ENCODE measurements around the gene TTC9. TPM values are rescaled to one million over a fixed set of nuclear protein-coding genes. Genes with fewer than 3 reads are reported as not detected.
"Not testable (repeated sequence)": the region's sequence is repeated elsewhere in the genome, so short reads cannot be mapped to it uniquely, and the experiment has no call there.

The TTC9 gene
- total and polyA plus RNA-seq, 10 of the 15 experiments (the other 5 are each of a cell fraction or from before 2014, with no cell fraction given) = 0.87 to 15.8 (median 7.8) TPM

GRCh38 chr14:70702161-70702560 is 60.4 kb downstream of the TTC9 start:
- FAIRE-seq (no peak), DNase-seq (ENCODE audit: low read depth, low spot score) (no peak), ATAC-seq (no peak)
- Histone ChIP-seq H3K4me1 (ENCODE audit: control insufficient read depth, insufficient read depth, low read length) (peaks cover 14% of the 10 kb centered on the region), H3K4me3 (no peak overlapping the region), H3K4me2 (ENCODE audit: control insufficient read depth, insufficient read depth) (no peak overlapping the region), H3K79me2 (ENCODE audit: control insufficient read depth, insufficient read depth, low read length) (no peaks in the 10 kb centered on the region), H3K9ac (ENCODE audit: control insufficient read depth, insufficient read depth, low read length) (no peak overlapping the region), H4K20me1 (ENCODE audit: control insufficient read depth, insufficient read depth) (no peaks in the 10 kb centered on the region), H2AFZ (ENCODE audit: control insufficient read depth, low read depth, low read length) (no peak overlapping the region), H3K36me3 (ENCODE audit: control insufficient read depth in 2 of 2, insufficient read depth in 2 of 2, low read length in 1 of 2) (no peaks in the 10 kb centered on the region), H3K27ac (ENCODE audit: control insufficient read depth, insufficient read depth) (no peak overlapping the region), H3K27me3 (replicated peaks in 1 of 2; ENCODE audit: control insufficient read depth in 2 of 2, insufficient read depth in 2 of 2, low read length in 1 of 2) (no peaks in the 10 kb centered on the region), H3K9me3 (replicated peaks; ENCODE audit: control insufficient read depth, insufficient read depth, low read length) (no peaks in the 10 kb centered on the region)
- no peak for TF ChIP-seq ZZZ3 (IDR thresholded peaks at IDR 0.05; ENCODE audit: control insufficient read depth, insufficient read length, low read depth)
- no peak for TF ChIP-seq YBX1 (IDR thresholded peaks at IDR 0.05)
- TF ChIP-seq YY1 (IDR thresholded peaks at IDR 0.05; ENCODE audit: low read depth, low read length) = no peak
- TF ChIP-seq MEF2B (IDR thresholded peaks at IDR 0.05; ENCODE audit: partially characterized antibody, poor library complexity, severe bottlenecking) = no peak
- intact Hi-C loops (cut with micrococcal nuclease; ENCODE audit: unreplicated experiment) = no loop called here
- 66% methylated on average over 3 of the region's 3 CpGs for WGBS (ENCODE audit: insufficient coverage, insufficient replicate concordance, low lambda C conversion rate, missing lambda C conversion rate)
- in situ Hi-C loops (cut with MboI) = no loop called here
- ChIA-PET SMC1A (ENCODE audit: uncharacterized antibody, unreplicated experiment) (interaction anchor here (0.6 to 4.3 kb wide), 5 partner anchors 11 to 79 kb away, joined by 3 to 21 read pairs (median 3); no protein-coding TSS in a partner anchor), POLR2A (no interaction called here), RAD21 (ENCODE audit: unreplicated experiment) (interaction anchor here (1.0 to 1.2 kb wide), 2 partner anchors 11 to 33 kb away, joined by 3 read pairs; no protein-coding TSS in a partner anchor), CTCF (interaction anchor here (1.3 to 1.6 kb wide), 4 partner anchors 10 to 35 kb away, joined by 3 to 7 read pairs (median 4); no protein-coding TSS in a partner anchor)
- no TSS peak for BruUV-seq (replicated peaks)

GRCh38 chr14:70703621-70704168 is 62.0 kb downstream of the TTC9 start:
- H3K27ac ChIP-seq (ENCODE audit: control insufficient read depth, insufficient read depth); ATAC-seq; POLR2A ChIA-PET; FAIRE-seq; H3K9ac ChIP-seq (ENCODE audit: control insufficient read depth, insufficient read depth, low read length); H3K4me2 ChIP-seq (ENCODE audit: control insufficient read depth, insufficient read depth); H4K20me1 ChIP-seq (ENCODE audit: control insufficient read depth, insufficient read depth); intact Hi-C loops (cut with micrococcal nuclease; ENCODE audit: unreplicated experiment); BruUV-seq (replicated peaks); H3K4me3 ChIP-seq; H3K36me3 ChIP-seq (ENCODE audit: control insufficient read depth in 2 of 2, insufficient read depth in 2 of 2, low read length in 1 of 2); H3K9me3 ChIP-seq (replicated peaks; ENCODE audit: control insufficient read depth, insufficient read depth, low read length); H3K27me3 ChIP-seq (replicated peaks in 1 of 2; ENCODE audit: control insufficient read depth in 2 of 2, insufficient read depth in 2 of 2, low read length in 1 of 2); H2AFZ ChIP-seq (ENCODE audit: control insufficient read depth, low read depth, low read length); in situ Hi-C loops (cut with MboI); H3K79me2 ChIP-seq (ENCODE audit: control insufficient read depth, insufficient read depth, low read length); DNase-seq (ENCODE audit: low read depth, low spot score): not testable (repeated sequence)
- WGBS (ENCODE audit: insufficient coverage, insufficient replicate concordance, low lambda C conversion rate, missing lambda C conversion rate) = 100% methylated on average over 1 of the region's 1 CpG
- ChIA-PET SMC1A (ENCODE audit: uncharacterized antibody, unreplicated experiment) (interaction anchor here (1.3 to 4.3 kb wide), 3 partner anchors 9 to 81 kb away, joined by 3 to 21 read pairs (median 8); no protein-coding TSS in a partner anchor), CTCF (interaction anchor here (1.6 kb wide), 1 partner anchor 10 kb away, joined by 7 read pairs; no protein-coding TSS in a partner anchor), RAD21 (ENCODE audit: unreplicated experiment) (interaction anchor here (1.1 to 1.4 kb wide), 2 partner anchors 10 kb away, joined by 4 to 5 read pairs; no protein-coding TSS in a partner anchor)
- peaks cover 20% of the 10 kb centered on the region for H3K4me1 ChIP-seq (ENCODE audit: control insufficient read depth, insufficient read depth, low read length)

All from GM12878 (cell line).